Measurements from ENCODE around the gene IL4I1.

IL4I1 gene

GRCh38 chr19:49851456-49852259, 45.0 kb downstream of the IL4I1 start:
- DNase-seq (ENCODE audit: low read depth, low spot score): no peak

GRCh38 chr19:49850487-49851342, 46.0 kb downstream of the IL4I1 start, which contains the start of gene PTOV1:
Gene PTOV1, plus strand, starts transcription at chr19:49851159.
- peak; percentile 67 for DNase-seq (ENCODE audit: low read depth, low spot score)

- DNase-seq (ENCODE audit: low read depth, low spot score): no peak
Observed at GRCh38 chr19:49850221-49850486, 46.5 kb downstream of the IL4I1 start.

GRCh38 chr19:49849433-49850220, 47.1 kb downstream of the IL4I1 start:
- DNase-seq (ENCODE audit: low read depth, low spot score): no peak

GRCh38 chr19:49848938-49849337, 47.7 kb downstream of the IL4I1 start:
- DNase-seq (ENCODE audit: low read depth, low spot score): no peak

GRCh38 chr19:49847731-49848696, 48.7 kb downstream of the IL4I1 start:
- no peak for DNase-seq (ENCODE audit: low read depth, low spot score)

GRCh38 chr19:49846408-49846807, 50.3 kb downstream of the IL4I1 start:
- DNase-seq (ENCODE audit: low read depth, low spot score): no peak

- no peak for DNase-seq (ENCODE audit: low read depth, low spot score)
Observed at GRCh38 chr19:49845414-49845813, 51.3 kb downstream of the IL4I1 start.

- no peak for DNase-seq (ENCODE audit: low read depth, low spot score)
Observed at GRCh38 chr19:49844138-49845095, 52.3 kb downstream of the IL4I1 start.

- DNase-seq (ENCODE audit: low read depth, low spot score): no peak
Observed at GRCh38 chr19:49843265-49843664, 53.4 kb downstream of the IL4I1 start.

- DNase-seq (ENCODE audit: low read depth, low spot score): no peak
Observed at GRCh38 chr19:49840736-49841249, 55.9 kb downstream of the IL4I1 start.

- no peak for DNase-seq (ENCODE audit: low read depth, low spot score)
Observed at GRCh38 chr19:49840321-49840720, 56.4 kb downstream of the IL4I1 start.

GRCh38 chr19:49839713-49840112, 57.0 kb downstream of the IL4I1 start:
- DNase-seq (ENCODE audit: low read depth, low spot score): no peak
